Measurements from ENCODE around the gene CRYZ. TPM values are rescaled to one million over a fixed set of nuclear protein-coding genes. Genes with fewer than 3 reads are reported as not detected.

CRYZ gene
- total and polyA plus RNA-seq, 2 of the 8 experiments (the other 6 are each of a cell fraction or from before 2014, with no cell fraction given), result 20.5 to 43.8 TPM

GRCh38 chr1:74681449-74681848 is 51.4 kb downstream of the CRYZ start (continued):
- no peak for TF ChIP-seq RBBP5 (IDR thresholded peaks at IDR 0.05; ENCODE audit: borderline replicate concordance, low read depth, low read length)
- no peak for TF ChIP-seq SP1 (IDR thresholded peaks at IDR 0.05; ENCODE audit: low read depth, low read length)
- no peak for TF ChIP-seq CBX5 (IDR thresholded peaks at IDR 0.05; ENCODE audit: low read depth, low read length)
